ENCODE results near the gene CEBPB.

CEBPB gene

GRCh38 chr20:50194831-50195523, 4.3 kb downstream of the CEBPB start:
- no peak for TF ChIP-seq CTCF (IDR thresholded peaks at IDR 0.05; ENCODE audit: extremely low read depth, missing control alignments)
- DNase-seq (ENCODE audit: low spot score): no peak

- TF ChIP-seq CTCF (IDR thresholded peaks at IDR 0.05; ENCODE audit: extremely low read depth, missing control alignments): no peak
- DNase-seq (ENCODE audit: low spot score): no peak
Measured at GRCh38 chr20:50195524-50196120, 5.0 kb downstream of the CEBPB start.

- TF ChIP-seq CTCF (IDR thresholded peaks at IDR 0.05; ENCODE audit: extremely low read depth, missing control alignments): no peak
- no peak for DNase-seq (ENCODE audit: low spot score)
Measured at GRCh38 chr20:50196248-50196647, 5.6 kb downstream of the CEBPB start.

GRCh38 chr20:50196896-50197295, 6.3 kb downstream of the CEBPB start:
- no peak for TF ChIP-seq CTCF (IDR thresholded peaks at IDR 0.05; ENCODE audit: extremely low read depth, missing control alignments)
- DNase-seq (ENCODE audit: low spot score): no peak

GRCh38 chr20:50197463-50198179, 7.0 kb downstream of the CEBPB start:
- TF ChIP-seq CTCF (IDR thresholded peaks at IDR 0.05; ENCODE audit: extremely low read depth, missing control alignments): no peak
- no peak for DNase-seq (ENCODE audit: low spot score)

- TF ChIP-seq CTCF (IDR thresholded peaks at IDR 0.05; ENCODE audit: extremely low read depth, missing control alignments): no peak
- DNase-seq (ENCODE audit: low spot score): no peak
Measured at GRCh38 chr20:50198180-50198666, 7.6 kb downstream of the CEBPB start.

GRCh38 chr20:50198716-50199115, 8.1 kb downstream of the CEBPB start:
- no peak for TF ChIP-seq CTCF (IDR thresholded peaks at IDR 0.05; ENCODE audit: extremely low read depth, missing control alignments)
- DNase-seq (ENCODE audit: low spot score): no peak
